Neural cell (in vitro differentiated cells): ENCODE measurements around the gene PRKG1. TPM values are rescaled to one million over a fixed set of nuclear protein-coding genes. Genes with fewer than 3 reads are reported as not detected.

ENCODE experiments used
- H2AFZ ChIP-seq: fragments of 200-600, 300-800 bp; sonication (generic), shearing (Covaris generic); 2 replicates; pipeline ENCODE4 v1.6.0; 2014; ENCODE audit warnings: low read depth, mild to moderate bottlenecking, antibody characterized with exemption, low read length, moderate library complexity
- H3F3A ChIP-seq: fragments of 200-600 bp; shearing (Covaris generic); 2 replicates; pipeline ENCODE4 v1.6.1; 2016; ENCODE audit warnings: mild to moderate bottlenecking, moderate library complexity, mixed read lengths, antibody characterized with exemption, low read length; ENCODE audit not compliant: insufficient read depth, poor library complexity, severe bottlenecking
- H3K27ac ChIP-seq: fragments of 200-600, 300-800 bp; sonication (generic), shearing (Covaris generic); 2 replicates; pipeline ENCODE4 v1.5.1; 2014; ENCODE audit warnings: mild to moderate bottlenecking, low read length, moderate library complexity
- H3K27me3 ChIP-seq: fragments of 300-800, 200-600 bp; sonication (generic), shearing (Covaris generic); 2 replicates; pipeline ENCODE4 v1.6.0; 2014; ENCODE audit warnings: mild to moderate bottlenecking, low read depth, low read length, moderate library complexity; ENCODE audit not compliant: insufficient read depth
- H3K36me3 ChIP-seq: fragments of 300-800, 200-600 bp; sonication (generic), shearing (Covaris generic); 2 replicates; pipeline ENCODE4 v1.5.1; 2014; ENCODE audit warnings: mild to moderate bottlenecking, antibody characterized with exemption, low read length, moderate library complexity; ENCODE audit not compliant: insufficient read depth
- H3K4me2 ChIP-seq: fragments of 300-800, 200-600 bp; sonication (generic), shearing (Covaris generic); 2 replicates; pipeline ENCODE4 v1.6.0; 2014; ENCODE audit warnings: mild to moderate bottlenecking, low read length
- H3K4me3 ChIP-seq: fragments of 300-800, 200-600 bp; sonication (generic), shearing (Covaris generic); 2 replicates; pipeline ENCODE4 v1.5.1; 2014; ENCODE audit warnings: mild to moderate bottlenecking, low read length, moderate library complexity
- H3K79me2 ChIP-seq: fragments of 200-600 bp; shearing (Covaris generic); replicated peaks from 2 replicates; pipeline ENCODE4 v1.6.0; 2014; ENCODE audit warnings: mild to moderate bottlenecking, low read length, moderate library complexity; ENCODE audit not compliant: insufficient read depth
- H3K9ac ChIP-seq: fragments of 300-800, 200-600 bp; sonication (generic), shearing (Covaris generic); 2 replicates; pipeline ENCODE4 v1.6.1; 2016; ENCODE audit warnings: mild to moderate bottlenecking, low read length, mixed read lengths
- H3K9me2 ChIP-seq: fragments of 200-600 bp; shearing (Covaris generic); 2 replicates; pipeline ENCODE4 v1.6.1; 2016; ENCODE audit warnings: mild to moderate bottlenecking, low read length, mixed read lengths; ENCODE audit not compliant: insufficient read depth
- H3K9me3 ChIP-seq: fragments of 200-600, 300-800 bp; sonication (generic), shearing (Covaris generic); 2 replicates; pipeline ENCODE4 v1.6.1; 2016; ENCODE audit warnings: mild to moderate bottlenecking, mixed run types, low read length, moderate library complexity, mixed read lengths
- H4K20me1 ChIP-seq: fragments of 200-600 bp; shearing (Covaris generic); 2 replicates; pipeline ENCODE4 v1.6.1; 2016; ENCODE audit warnings: mild to moderate bottlenecking, mixed run types; ENCODE audit not compliant: insufficient read depth
- CTCF ChIP-seq: fragments of 450-650 bp; IDR thresholded peaks from 2 replicates; pipeline ENCODE4 v1.5.1; 2014; ENCODE audit warnings: antibody characterized with exemption, mild to moderate bottlenecking, moderate library complexity; ENCODE audit not compliant: poor library complexity, severe bottlenecking
- EP300 ChIP-seq: fragments of 450-650 bp; conservative IDR thresholded peaks from 2 replicates; pipeline ENCODE4 v1.6.1; 2014; ENCODE audit warnings: antibody characterized with exemption, mild to moderate bottlenecking, moderate library complexity; ENCODE audit not compliant: poor library complexity, severe bottlenecking
- EZH2 ChIP-seq: fragments of 200-600, 300-800 bp; shearing (Covaris generic), sonication (generic); IDR thresholded peaks from 2 replicates; pipeline ENCODE4 v1.6.1; 2014; ENCODE audit warnings: antibody characterized with exemption, low read length, borderline replicate concordance, mild to moderate bottlenecking; ENCODE audit not compliant: insufficient read depth, poor library complexity, severe bottlenecking
- MXI1 ChIP-seq: fragments of 450-650 bp; conservative IDR thresholded peaks from 2 replicates; pipeline ENCODE4 v1.6.1; 2014; ENCODE audit warnings: antibody characterized with exemption, mild to moderate bottlenecking; ENCODE audit not compliant: poor library complexity, severe bottlenecking
- POLR2AphosphoS5 ChIP-seq: IDR thresholded peaks from 2 replicates; pipeline ENCODE4 v1.6.1; 2012
- RAD21 ChIP-seq: fragments of 450-650 bp; conservative IDR thresholded peaks from 2 replicates; pipeline ENCODE4 v1.6.1; 2014; ENCODE audit warnings: antibody characterized with exemption, mild to moderate bottlenecking, moderate library complexity
- REST ChIP-seq: IDR thresholded peaks from 2 replicates; pipeline ENCODE4 v1.6.1; 2012; ENCODE audit warnings: borderline replicate concordance
- SMC3 ChIP-seq: fragments of 450-650 bp; conservative IDR thresholded peaks from 2 replicates; pipeline ENCODE4 v1.6.1; 2014; ENCODE audit warnings: antibody characterized with exemption, mild to moderate bottlenecking, moderate library complexity; ENCODE audit not compliant: poor library complexity
- TAF1 ChIP-seq: IDR thresholded peaks from 2 replicates; pipeline ENCODE4 v1.6.1; 2012; ENCODE audit warnings: low read depth
- polyA plus RNA-seq: library from polyadenylated mRNA; depleted of rRNA; stranded (reverse); fragments of >200 nt; gene quantifications from 2 replicates; pipeline ENCODE4 v1.2.3, GENCODE V29; 2014

Gene PRKG1
- polyA plus RNA-seq, 1 donor from 2014 or later: 2.2 TPM

DNA sequence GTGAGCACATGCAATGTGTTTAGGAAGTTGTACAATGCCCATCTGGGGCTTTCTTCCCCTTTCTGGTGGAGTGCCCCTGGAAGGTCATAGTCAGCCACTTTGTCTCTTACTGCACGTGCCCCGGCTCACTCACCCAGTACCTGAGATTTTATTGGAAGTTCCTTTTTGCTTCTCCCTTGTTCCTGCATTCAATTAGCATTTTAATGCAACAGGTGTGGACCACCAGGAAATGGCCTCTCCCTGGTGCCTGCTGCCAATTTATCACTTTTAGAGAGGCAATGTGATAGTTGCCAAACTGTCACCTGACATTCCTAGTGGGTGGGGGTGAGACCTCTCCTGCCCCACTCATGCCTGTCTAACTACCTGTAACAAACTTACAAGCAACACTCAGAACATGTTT lies 946.4 kb downstream of the PRKG1 start:
- Histone ChIP-seq H3K4me3 (no peak overlapping the region), H3K9me3 (no peaks in the 10 kb centered on the region), H3K79me2 (no peaks in the 10 kb centered on the region), H3K27me3 (no peaks in the 10 kb centered on the region), H4K20me1 (no peaks in the 10 kb centered on the region), H2AFZ (no peak overlapping the region), H3K36me3 (no peaks in the 10 kb centered on the region), H3K4me2 (no peak overlapping the region), H3K27ac (no peak overlapping the region), H3F3A (no peaks in the 10 kb centered on the region), H3K9me2 (no peaks in the 10 kb centered on the region), H3K9ac (no peak overlapping the region)
- no peak for TF ChIP-seq MXI1
- TF ChIP-seq CTCF: no peak
- no peak for TF ChIP-seq RAD21
- TF ChIP-seq EZH2: no peak
- no peak for TF ChIP-seq REST
- no peak for TF ChIP-seq POLR2AphosphoS5
- no peak for TF ChIP-seq SMC3
- TF ChIP-seq EP300: no peak
- no peak for TF ChIP-seq TAF1

- Histone ChIP-seq H3K79me2 (no peaks in the 10 kb centered on the region), H3K27ac (no peak overlapping the region), H3K4me3 (no peak overlapping the region), H4K20me1 (no peaks in the 10 kb centered on the region), H3F3A (no peaks in the 10 kb centered on the region), H3K9me2 (no peaks in the 10 kb centered on the region), H3K4me2 (no peak overlapping the region), H2AFZ (no peak overlapping the region), H3K27me3 (no peaks in the 10 kb centered on the region), H3K36me3 (no peaks in the 10 kb centered on the region), H3K9ac (no peak overlapping the region), H3K9me3 (no peaks in the 10 kb centered on the region)
- TF ChIP-seq EP300 (no peak), REST (no peak), CTCF (no peak), EZH2 (no peak), SMC3 (no peak)
These were observed 952.9 kb downstream of the PRKG1 start for GRCh38 chr10:52027055-52027705.
